OCI-LY7 (cell line): ENCODE measurements around the gene HNRNPL.

Source experiments
- EZH2phosphoT487 ChIP-seq: fragments of 200-600 bp; sonication (generic); IDR thresholded peaks from 2 replicates; pipeline ENCODE4 v1.6.1; 2018; ENCODE audit warnings: low read depth, borderline replicate concordance, mild to moderate bottlenecking, mixed run types, antibody characterized with exemption, low read length, moderate library complexity, mixed read lengths
- TF ChIP-seq, protein P1 (sequence below): fragments of 200-600 bp; sonication (generic); conservative IDR thresholded peaks from 2 replicates; pipeline ENCODE4 v1.5.1; 2014; ENCODE audit warnings: mild to moderate bottlenecking, antibody characterized with exemption, low read length, moderate library complexity, mixed read lengths

DNA sequence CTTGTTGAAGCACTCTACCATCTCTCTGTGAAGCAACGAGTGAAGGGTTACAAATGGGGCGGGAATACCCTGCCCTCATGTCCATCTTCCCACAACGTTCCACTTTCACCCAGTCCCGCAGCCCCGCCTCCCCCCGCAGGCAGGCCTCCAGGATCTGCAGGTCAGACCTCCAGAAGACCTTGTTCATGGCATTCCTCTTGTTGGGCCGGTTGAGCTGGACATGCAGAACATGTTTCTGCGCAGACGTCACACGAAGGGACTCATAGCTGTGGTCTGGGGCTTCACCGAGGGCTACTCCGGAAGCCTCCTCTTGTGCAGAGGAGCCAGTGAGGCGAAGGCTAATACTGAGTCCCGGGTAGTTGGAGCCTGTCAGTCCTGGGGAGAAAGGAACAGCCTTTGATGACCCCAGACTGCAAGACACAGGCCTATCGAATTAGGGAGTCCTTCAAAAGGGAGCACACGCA is 18.6 kb downstream of the HNRNPL start:
- TF ChIP-seq, protein P1, sequence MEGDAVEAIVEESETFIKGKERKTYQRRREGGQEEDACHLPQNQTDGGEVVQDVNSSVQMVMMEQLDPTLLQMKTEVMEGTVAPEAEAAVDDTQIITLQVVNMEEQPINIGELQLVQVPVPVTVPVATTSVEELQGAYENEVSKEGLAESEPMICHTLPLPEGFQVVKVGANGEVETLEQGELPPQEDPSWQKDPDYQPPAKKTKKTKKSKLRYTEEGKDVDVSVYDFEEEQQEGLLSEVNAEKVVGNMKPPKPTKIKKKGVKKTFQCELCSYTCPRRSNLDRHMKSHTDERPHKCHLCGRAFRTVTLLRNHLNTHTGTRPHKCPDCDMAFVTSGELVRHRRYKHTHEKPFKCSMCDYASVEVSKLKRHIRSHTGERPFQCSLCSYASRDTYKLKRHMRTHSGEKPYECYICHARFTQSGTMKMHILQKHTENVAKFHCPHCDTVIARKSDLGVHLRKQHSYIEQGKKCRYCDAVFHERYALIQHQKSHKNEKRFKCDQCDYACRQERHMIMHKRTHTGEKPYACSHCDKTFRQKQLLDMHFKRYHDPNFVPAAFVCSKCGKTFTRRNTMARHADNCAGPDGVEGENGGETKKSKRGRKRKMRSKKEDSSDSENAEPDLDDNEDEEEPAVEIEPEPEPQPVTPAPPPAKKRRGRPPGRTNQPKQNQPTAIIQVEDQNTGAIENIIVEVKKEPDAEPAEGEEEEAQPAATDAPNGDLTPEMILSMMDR: no peak
- no peak for TF ChIP-seq EZH2phosphoT487
